Stimulated activated CD4-positive, alpha-beta T cell treated with anti-CD3 and anti-CD28 coated beads, Interleukin-15, amount 100 ng/mL, for 1 hour (primary cell): ENCODE results near the gene MCUB.
"Not testable (repeated sequence)": the region's sequence is repeated elsewhere in the genome, so short reads cannot be mapped to it uniquely, and the experiment has no call there.

ENCODE experiments used
- DNase-seq, 2 donors: peaks; one replicate each; pipeline ENCODE4 v3.0.0-alpha.2; 2020; ENCODE audit warnings: low read depth in 1 of 2, low spot score in 1 of 2

Gene MCUB

DNA sequence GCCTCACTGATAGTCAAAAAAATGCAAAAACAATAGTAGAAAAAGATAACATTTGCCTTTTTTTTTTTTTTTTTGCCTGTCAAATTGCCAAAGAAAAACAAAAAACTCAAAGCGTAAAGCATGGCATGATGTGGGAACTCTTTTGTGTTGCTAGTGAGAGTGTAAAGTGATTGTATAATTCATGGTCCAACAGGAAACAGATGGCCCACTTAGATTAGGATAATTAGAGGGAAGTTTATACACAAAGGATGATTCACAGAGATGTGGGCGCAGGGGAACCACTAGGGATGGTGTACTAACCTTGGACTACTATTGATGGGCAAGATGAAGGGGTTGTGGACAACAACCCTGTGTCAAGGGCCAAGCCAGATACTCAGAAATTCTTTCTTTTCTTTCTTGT, 16.4 kb downstream of the MCUB start:
- no peak for DNase-seq

DNA sequence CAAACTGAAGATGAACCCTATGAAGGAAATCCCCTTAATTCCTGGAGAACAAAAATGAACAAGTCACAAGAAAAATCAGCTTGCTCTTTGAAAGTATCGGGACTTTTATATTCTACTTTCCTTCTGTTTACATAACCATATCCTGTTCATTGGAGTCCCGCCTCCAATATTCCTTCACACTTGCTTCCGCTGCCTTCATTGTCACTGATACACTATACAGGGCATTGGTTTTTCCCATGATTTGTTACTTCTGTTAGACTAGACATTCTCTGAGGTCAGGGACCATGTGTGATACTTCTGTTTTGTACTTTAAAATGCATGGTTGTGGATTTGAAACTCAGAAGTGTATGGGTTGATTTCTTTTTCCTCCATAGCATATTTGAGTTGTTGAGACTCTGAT, 18.8 kb downstream of the MCUB start:
- DNase-seq = no peak

DNA sequence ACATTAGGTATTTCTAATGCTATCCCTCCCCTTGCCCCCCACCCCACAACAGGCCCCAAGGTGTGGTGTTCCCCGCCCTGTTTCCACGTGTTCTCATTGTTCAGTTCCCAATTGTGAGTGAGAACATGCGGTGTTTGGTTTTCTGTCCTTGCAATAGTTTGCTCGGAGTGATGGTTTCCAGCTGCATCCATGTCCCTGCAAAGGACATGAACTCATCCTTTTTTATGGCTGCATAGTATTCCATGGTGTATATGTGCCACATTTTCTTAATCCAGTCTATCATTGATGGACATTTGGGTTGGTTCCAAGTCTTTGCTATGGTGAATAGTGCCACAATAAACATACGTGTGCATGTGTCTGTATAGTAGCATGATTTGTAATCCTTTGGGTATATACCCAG, 20.0 kb downstream of the MCUB start:
- DNase-seq = not testable (repeated sequence)

DNA sequence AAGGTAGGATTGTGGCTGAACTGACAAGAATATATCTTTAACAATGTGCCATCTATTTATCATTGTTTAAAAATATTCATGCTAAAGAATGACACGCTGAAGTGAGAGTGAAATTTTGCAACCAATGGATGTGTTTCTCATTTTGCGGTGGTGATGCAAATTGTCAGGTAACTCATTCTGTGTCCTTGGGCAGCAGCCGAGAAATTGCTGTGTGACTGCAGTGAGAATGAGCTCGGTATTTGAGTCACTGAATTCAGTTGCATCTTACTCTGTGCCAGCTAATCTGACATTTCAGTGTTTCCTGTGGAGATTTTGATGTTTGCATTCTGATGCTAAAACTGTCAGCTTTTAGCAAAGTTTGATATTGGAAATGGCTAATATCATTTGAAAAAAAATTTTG, 28.1 kb downstream of the MCUB start:
- DNase-seq = peak in 1 of 2 donors; percentile 16

DNA sequence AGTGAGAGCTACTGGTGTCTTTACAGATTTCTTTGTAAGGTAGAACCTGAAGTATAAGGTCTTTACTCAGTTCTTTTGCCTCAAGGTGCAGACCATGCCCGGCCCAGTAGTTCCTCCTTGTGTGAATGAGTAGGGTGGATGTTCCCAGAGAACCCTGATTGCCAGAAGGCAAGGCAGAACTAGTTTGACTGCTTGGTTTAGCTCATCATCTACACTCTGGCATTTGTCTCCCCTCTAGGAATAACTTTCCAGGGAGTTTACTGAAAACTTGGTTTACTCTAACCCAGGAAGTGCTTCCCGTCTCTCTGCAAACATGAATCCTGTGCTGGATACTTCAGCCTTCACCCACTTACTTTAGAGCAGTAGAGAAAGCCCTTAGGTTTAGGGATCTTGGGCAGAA, 29.1 kb downstream of the MCUB start:
- DNase-seq = no peak

DNA sequence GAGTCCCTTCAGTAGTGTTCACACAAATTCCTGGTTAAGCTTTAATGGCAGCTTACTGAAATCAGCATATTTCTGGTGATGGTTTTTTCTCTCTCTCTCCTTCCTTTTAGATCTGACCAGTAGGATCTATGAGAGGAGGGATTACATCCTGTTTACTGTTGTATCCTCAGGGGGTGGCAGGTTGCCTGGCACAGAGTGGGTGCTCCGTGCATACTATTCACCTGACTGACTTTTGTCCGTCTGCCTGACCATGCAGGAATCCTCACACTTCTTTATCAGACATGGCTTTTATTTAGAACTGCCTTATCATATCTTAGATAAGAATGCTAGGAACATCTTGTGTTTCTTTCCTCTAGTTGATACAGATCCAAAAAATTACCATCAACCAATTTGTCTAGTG, 29.6 kb downstream of the MCUB start:
- DNase-seq = no peak

DNA sequence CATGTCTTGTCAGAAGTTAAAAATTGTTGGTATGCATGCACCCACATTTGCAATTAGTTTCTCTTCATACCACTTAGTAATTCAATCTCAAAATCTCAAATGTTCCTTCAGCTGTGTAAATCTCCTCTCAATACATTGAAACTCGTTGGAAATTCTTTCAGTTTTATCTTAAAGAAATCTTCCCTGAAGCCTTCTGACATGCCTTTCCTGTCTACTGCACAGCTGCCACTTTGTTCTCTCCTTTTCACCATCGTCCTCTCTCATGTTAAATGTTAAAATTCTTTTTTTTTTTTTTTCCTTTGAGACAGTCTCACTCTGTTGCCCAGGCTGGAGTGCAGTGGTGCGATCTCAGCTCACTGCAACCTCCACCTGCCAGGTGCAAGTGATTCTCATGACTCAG, 30.9 kb downstream of the MCUB start:
- no peak for DNase-seq

DNA sequence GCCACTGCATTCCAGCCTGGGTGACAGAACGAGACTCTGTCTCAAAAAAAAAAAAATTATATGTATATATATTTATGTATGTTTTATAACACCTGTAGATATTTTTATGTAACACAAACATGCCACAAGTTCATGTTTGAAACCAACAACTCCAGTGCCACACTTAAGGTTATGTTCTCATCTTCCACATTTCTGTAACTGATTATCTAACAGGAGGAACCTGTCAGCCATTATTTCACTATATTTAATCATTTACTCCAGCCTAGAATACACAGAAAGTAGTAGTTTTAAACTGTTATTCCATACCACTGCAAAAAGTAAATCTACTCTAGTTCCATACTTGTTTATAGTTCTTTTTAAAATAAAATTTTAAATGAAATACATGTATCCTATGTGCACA, 32.3 kb downstream of the MCUB start:
- no peak for DNase-seq

DNA sequence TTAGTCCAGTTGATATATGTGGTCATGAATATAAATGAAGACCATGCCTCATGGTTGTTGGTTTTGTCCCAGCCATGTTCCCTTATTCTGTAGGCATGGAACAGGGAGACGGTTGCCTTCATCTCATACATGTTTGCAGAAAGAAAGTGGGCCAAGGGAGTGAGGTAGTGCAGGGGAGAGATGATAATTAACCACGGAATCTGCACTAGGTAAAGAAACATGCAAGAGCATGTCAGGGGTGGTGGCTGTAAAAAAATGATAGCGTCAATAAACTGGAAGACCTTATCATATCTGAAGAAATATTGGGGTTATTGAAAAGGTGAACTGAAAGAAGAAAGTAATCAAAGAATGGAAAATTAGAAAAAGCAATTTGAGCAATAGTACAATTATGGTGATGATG, 35.1 kb downstream of the MCUB start:
- not testable (repeated sequence) for DNase-seq

DNA sequence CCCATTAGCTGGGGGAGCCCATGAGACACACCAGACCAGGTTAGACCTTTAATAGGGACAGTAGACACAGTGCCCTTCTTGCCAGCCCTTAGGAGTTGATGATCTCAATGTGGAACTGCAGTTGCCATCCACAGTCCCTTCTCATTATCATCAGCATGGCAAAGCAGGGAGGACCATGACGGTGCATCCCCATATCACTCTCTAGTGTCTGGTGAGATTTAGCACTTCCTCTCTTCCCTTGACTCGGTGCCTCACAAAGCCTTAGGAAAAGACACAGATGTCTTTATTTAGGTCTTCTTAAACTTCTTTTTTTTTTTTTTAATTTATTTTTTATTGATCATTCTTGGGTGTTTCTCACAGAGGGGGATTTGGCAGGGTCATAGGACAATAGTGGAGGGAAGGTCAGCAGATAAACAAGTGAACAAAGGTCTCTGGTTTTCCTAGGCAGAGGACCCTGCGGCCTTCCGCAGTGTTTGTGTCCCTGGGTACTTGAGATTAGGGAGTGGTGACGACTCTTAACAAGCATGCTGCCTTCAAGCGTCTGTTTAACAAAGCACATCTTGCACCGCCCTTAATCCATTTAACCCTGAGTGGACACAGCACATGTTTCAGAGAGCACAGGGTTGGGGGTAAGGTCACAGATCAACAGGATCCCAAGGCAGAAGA, 36.5 kb downstream of the MCUB start:
- DNase-seq = not testable (repeated sequence)

DNA sequence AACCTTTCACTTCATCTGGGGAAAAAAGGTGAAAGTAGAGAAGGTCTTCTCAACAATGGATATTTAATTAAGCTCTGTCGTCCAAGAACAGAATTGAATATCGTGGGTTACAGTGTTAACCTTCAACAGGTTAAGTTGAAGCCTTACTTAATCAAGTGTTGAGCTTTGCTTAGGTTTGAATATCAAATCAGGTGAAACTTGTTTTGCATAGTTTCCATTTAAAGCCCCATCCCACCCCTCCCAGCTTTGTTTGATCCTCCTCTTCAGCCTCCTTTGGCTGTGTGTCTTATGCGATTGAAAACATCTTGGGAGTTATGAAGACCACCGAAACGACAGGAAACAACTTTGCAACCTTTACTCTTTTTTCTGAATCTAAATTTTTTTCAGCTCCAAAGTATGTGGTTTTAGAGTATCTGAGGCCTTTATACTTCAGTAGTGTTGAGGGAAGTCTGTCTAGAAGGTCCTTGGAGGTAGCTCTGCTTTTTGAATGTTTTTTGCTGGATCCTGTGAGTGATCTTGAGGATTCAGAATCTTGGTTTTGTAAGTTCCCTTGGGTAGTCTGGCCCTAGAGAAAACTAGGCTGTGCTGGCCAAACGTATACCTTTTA, 39.1 kb downstream of the MCUB start:
- no peak for DNase-seq

DNA sequence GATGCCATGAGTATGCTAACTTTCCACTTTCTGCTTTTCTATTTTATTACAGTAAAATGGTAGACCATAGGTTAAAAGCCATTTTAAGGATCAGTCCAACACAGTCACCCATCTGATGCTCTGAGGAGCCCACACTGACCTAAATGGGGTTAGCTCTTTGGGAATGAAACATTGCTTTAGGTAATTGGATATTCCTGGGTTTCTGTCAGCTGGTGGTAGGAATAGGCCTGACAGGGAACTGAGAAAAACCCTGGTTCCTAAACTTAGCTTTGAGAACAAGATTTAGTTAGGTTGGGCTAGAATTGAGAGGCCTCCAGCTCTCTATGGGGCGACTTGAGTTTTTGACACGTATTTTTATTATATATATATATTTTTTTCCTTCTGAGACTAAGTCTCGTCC, 40.4 kb downstream of the MCUB start:
- no peak for DNase-seq

DNA sequence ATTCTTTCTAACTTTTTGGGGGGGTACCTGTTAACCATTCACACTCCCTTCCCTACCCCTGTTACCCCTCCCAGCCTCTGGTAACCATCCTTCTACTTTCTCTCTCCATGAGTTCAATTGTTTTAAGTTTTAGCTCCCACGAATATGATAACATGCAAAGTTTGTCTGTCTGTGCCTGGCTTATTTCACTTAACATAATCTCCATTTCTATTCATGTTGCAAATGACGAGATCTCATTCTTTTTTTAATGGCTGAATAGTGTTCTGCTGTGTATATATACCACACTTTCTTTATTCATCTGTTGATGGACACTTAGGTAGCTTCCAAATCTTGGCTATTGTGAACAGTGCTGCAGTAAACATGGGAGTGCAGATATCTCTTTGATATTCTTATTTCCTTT, 41.3 kb downstream of the MCUB start:
- no peak for DNase-seq

DNA sequence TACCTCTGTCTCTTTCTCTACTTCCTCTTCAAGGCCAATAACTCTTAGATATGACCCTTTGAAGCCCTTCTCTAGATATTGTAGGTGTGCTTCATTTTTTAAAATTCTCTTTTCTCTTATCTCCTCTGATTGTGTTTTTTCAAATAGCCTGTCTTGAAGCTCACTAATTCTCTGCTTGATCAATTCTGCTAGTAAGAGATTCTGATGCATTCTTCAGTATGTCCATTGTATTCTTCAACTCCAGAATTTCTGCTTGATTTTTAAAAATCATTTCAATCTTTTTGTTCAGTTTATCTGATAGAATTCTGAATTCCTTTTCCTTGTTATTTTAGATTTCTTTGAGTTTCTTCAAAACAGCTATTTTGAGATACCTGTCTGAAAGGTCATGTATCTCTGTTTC, 47.9 kb downstream of the MCUB start:
- DNase-seq = no peak

DNA sequence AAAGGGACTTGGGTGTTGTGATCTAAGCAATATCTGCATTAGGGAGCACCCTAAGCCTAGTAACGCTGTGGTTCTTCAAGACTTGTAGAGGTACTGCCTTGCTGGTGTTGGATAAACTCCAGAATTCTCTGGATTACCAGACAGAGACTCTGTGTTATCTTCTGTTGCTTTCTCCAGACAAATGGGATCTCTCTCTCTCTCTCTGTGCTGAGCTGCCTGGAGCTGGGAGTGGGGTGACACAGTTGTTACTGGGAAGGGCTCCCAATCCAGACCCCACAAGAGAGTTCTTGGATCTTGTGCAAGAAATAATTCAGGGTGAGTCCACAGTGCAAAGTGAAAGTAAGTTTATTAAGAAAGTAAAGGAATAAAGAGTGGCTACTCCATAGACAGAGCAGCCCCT, 48.8 kb downstream of the MCUB start:
- DNase-seq = no peak

DNA sequence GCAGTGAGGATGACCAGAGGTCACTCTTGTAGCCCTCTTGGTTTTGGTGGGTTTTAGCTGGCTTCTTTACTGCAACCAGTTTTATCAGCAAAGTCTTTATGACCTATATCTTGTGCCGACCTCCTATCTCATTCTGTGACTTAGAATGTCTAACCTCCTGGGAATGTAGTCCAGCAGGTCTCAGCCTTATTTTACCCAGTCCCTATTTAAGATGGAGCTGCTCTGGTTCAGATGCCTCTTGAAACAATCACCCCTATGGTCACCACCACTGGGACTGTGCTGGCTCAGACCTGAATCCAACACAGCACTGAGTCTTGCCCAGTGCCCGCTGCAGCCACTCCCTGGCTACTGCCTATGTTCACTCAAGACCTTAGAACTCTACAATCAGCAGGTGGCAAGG, 49.4 kb downstream of the MCUB start:
- DNase-seq = no peak

DNA sequence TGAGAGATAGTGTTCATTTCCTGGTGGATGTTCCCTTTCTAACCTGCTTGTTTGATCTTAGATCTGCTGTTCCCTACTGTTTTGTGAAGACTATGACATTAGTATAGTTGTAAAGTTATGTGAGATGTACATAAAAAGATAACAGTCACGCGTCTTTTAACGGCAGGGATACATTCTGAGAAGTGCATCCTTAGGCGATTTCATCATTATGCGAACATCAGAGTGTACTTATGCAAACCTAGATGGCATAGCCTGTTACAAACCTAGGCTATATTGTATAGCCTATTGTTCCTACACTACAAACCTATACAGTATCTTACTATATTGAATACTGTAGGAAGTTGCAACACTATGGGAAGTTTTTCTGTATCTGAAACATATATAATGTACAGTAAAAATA, 50.4 kb downstream of the MCUB start:
- DNase-seq = no peak

DNA sequence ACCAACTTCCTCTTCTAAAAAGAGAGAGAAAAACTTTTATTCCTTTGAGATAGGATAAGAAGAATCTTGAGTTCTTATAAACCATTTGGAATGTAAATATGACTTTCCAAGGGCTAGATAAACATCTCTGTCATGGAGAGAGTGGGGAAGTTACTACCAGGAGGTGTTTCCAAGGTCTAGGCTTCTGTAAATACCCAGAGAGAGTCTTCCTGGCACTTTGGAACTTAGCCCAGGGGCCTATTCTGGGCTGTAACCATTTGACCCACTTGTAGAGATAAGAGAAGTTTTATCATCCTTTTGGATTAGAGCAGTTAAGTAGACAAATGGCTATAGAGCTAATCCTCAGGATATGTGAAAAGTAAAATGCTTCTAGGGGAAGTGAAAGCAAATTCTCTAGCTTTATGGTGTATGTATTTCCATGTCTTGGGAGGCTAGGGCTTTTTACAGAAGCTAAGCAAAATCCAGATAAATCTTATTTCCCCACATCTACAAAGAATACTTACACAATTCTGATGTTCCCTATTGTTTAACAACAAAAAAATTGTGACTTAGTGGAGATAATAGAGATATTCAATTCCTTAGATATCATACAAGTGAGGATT, 51.1 kb downstream of the MCUB start:
- DNase-seq = no peak

DNA sequence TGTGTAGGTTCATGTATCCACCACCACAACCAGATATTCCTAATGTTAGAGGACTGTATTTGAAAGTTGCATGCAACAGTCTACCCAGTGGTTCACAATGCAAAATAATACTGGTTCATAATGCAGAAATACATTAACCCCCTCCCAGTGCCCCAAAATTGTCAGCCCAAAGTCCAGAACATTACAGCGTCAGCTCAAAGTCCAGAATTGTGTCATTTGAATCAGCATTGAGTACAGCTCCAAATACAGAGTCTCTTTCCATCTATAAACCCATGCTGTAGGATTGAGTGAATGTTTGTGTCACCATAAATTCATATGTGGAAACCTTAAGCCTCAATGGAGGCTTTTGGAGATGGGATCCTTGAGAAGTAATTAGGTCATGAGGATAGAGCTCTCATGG, 54.0 kb downstream of the MCUB start:
- DNase-seq = no peak

DNA sequence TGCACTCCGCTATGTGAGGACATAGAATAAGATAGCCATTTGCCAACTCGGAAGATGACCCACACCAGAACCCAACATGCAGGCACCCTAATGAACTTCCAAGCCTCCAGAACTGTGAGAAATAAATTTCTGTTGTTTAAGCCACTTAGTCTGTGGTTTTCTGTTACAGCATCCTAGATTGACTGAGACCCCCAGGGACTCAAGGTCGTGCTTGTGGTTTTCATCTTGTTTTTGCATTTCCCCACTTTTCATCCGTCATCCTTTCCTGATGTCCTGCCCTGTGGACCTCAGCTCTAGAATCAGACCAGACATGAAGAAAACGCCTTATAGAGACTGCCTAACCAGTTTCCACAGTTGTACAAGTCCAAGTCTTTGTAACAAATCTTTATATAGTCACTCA, 54.4 kb downstream of the MCUB start:
- DNase-seq = no peak

DNA sequence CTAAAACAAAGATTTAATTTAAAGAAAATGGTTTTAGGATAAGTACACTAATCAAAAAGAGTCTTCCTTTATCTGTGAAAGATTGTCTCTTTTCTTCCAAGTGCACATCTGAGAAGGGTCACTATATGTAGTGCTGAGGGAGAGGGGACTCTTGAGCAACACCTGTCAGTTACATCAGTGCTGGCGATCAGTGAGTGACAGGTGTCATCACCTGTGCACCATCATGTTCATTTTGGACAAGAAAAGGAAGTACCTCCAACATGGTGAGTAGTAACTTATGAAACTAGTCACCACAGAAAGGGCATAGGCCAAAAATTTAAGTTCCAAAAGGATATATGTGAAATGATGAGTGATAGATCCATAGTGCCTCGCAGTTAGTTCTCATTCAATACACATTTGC, 55.7 kb downstream of the MCUB start:
- no peak for DNase-seq

DNA sequence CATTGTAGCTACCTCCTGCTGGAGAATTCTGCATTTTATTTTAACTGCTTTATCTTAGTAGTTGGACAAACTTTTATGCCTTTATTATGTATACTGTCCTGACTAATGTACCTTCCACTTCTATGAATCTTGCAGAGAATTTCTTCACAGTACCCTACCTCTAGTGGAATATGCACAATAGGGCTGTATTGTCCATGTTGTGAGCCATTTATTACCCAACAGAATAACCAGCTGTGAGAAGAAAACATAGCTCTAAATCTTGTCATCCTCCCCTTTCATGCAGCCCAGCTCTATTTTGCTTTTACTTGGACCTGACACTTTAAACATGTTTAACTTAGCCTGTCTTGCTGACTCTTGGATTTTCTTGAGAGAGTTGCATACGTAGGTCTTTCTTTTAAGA, 56.2 kb downstream of the MCUB start:
- no peak for DNase-seq

DNA sequence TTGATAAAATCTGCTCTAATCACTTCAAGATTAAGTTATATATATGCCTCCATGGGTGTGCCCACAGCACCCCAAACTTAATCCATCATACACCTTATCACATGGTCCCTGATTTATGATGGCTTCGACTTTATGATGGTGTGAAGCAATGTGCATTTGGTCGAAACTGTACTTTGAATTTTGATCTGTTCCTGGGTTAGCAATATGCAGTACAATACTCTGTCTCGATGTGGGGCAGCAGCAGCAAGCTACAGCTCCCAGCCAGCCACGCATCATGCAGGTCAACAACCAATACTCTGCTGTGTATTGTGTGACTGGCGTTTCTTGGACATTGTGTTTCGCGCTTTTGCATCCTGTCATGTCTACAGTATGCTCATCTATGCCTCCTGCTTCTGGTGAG, 62.6 kb downstream of the MCUB start:
- DNase-seq = no peak
